Right lobe of liver (tissue), 4 donors: Measurements from ENCODE around the gene GCLC.

Experiments
- POLR2A ChIP-seq: fragments of 450-650 bp; IDR thresholded peaks from one replicate; pipeline ENCODE4 v1.6.1; 2017; ENCODE audit warnings: antibody characterized with exemption, mild to moderate bottlenecking
- TF ChIP-seq, protein P1 (sequence below), 4 donors: fragments of 200-600 bp in 3 of 4; fragments of 450-650 bp in 1 of 4; IDR thresholded peaks; one replicate each; pipeline versions ENCODE4 v1.5.1 to v1.8.0; 2016 to 2022; ENCODE audit warnings: antibody characterized with exemption in 4 of 4, mild to moderate bottlenecking in 2 of 4
- donor health status: DM: no; HTN: no; CAD: no.
- donor health status: DM: no; HTN: no; CAD: no.
- donor health status: DM: no; HTN: yes; CAD: no.

DNA sequence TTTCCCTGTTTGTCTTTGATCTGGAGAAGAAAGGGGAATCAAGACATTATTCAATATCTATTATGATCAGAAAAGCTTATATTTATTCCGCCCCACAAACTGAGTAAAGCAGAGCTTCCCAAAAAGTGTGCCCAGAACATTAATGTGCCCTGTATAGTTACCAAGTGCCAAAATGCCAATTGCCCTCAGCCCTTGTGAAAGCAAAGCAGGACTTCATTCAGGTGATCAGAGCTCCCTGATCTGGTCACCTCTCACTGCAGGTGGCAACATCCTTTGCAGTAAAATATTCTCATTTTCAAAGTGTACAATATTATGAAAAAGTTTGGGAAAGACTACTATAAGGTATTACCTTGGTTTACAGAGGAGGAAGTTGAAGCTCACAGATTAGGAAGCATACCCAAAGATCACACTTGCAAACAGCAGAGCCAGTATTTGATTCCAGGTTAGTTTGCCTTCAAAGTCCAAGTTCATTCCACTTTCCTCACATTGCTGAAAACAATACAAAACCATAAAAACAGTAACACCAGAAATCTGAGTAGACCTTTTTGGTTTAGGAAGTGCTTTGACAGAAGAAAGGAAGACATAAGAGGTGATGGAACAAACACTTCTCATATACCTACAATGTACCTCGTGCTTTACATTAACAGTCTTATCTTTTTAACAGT lies 19.6 kb upstream of the GCLC start:
- TF ChIP-seq, protein P1, sequence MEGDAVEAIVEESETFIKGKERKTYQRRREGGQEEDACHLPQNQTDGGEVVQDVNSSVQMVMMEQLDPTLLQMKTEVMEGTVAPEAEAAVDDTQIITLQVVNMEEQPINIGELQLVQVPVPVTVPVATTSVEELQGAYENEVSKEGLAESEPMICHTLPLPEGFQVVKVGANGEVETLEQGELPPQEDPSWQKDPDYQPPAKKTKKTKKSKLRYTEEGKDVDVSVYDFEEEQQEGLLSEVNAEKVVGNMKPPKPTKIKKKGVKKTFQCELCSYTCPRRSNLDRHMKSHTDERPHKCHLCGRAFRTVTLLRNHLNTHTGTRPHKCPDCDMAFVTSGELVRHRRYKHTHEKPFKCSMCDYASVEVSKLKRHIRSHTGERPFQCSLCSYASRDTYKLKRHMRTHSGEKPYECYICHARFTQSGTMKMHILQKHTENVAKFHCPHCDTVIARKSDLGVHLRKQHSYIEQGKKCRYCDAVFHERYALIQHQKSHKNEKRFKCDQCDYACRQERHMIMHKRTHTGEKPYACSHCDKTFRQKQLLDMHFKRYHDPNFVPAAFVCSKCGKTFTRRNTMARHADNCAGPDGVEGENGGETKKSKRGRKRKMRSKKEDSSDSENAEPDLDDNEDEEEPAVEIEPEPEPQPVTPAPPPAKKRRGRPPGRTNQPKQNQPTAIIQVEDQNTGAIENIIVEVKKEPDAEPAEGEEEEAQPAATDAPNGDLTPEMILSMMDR (IDR thresholded peaks at IDR 0.05): no peak
- TF ChIP-seq POLR2A: no peak
